ENCODE data around the gene AGBL4. TPM values are rescaled to one million over a fixed set of nuclear protein-coding genes. Genes with fewer than 3 reads are reported as not detected.

AGBL4 gene
- total RNA-seq, 6 experiments from 2014 or later = not detected

- no peak for TF ChIP-seq CTCF (IDR thresholded peaks at IDR 0.05)
- Mint-ChIP-seq H3K36me3 (ENCODE audit: low read depth) (no peaks in the 10 kb centered on the region), H3K27me3 (ENCODE audit: insufficient read depth) (no peaks in the 10 kb centered on the region; the same call in 1 of the 2 replicates), H3K4me3 (no peak overlapping the region), H3K4me1 (ENCODE audit: low read depth) (no peaks in the 10 kb centered on the region), H3K27ac (no peak overlapping the region), H3K9me3 (peaks cover 37% of the 10 kb centered on the region)
- no peak for DNase-seq
Observed at GRCh38 chr1:49686107-49686506, 337.6 kb downstream of the AGBL4 start.

GRCh38 chr1:49677706-49678105 is 346.0 kb downstream of the AGBL4 start:
- Mint-ChIP-seq H3K4me3 (no peak overlapping the region), H3K36me3 (ENCODE audit: low read depth) (no peaks in the 10 kb centered on the region), H3K9me3 (peaks cover 15% of the 10 kb centered on the region), H3K27me3 (ENCODE audit: insufficient read depth) (no peaks in the 10 kb centered on the region), H3K4me1 (ENCODE audit: low read depth) (no peaks in the 10 kb centered on the region), H3K27ac (no peak overlapping the region)
- TF ChIP-seq CTCF (IDR thresholded peaks at IDR 0.05) = no peak
- DNase-seq = no peak

- Mint-ChIP-seq H3K9me3 (peaks cover 29% of the 10 kb centered on the region), H3K27me3 (ENCODE audit: insufficient read depth) (no peaks in the 10 kb centered on the region), H3K4me1 (ENCODE audit: low read depth) (no peaks in the 10 kb centered on the region), H3K36me3 (ENCODE audit: low read depth) (peaks cover 3% of the 10 kb centered on the region; the same call in 1 of the 2 replicates), H3K4me3 (no peak overlapping the region), H3K27ac (no peak overlapping the region)
- no peak for DNase-seq
- TF ChIP-seq CTCF (IDR thresholded peaks at IDR 0.05) = no peak
Observed at GRCh38 chr1:49651136-49651535, 372.6 kb downstream of the AGBL4 start.

- H3K4me3 Mint-ChIP-seq = no peak overlapping the region
- H3K36me3 Mint-ChIP-seq (ENCODE audit: low read depth) = no peaks in the 10 kb centered on the region
- no peak overlapping the region for H3K27ac Mint-ChIP-seq
- no peaks in the 10 kb centered on the region for H3K4me1 Mint-ChIP-seq (ENCODE audit: low read depth)
- DNase-seq = no peak
- H3K9me3 Mint-ChIP-seq = peaks cover 42% of the 10 kb centered on the region
- H3K27me3 Mint-ChIP-seq (ENCODE audit: insufficient read depth) = no peaks in the 10 kb centered on the region; the same call in 1 of the 2 replicates
- no peak for TF ChIP-seq CTCF (IDR thresholded peaks at IDR 0.05)
Observed at GRCh38 chr1:49630156-49630555, 393.6 kb downstream of the AGBL4 start.

GRCh38 chr1:49627781-49628180 is 396.0 kb downstream of the AGBL4 start:
- no peak for TF ChIP-seq CTCF (IDR thresholded peaks at IDR 0.05)
- H3K9me3 Mint-ChIP-seq = peaks cover 52% of the 10 kb centered on the region
- H3K27ac Mint-ChIP-seq = no peak overlapping the region
- H3K27me3 Mint-ChIP-seq (ENCODE audit: insufficient read depth) = no peaks in the 10 kb centered on the region; the same call in 1 of the 2 replicates
- H3K4me3 Mint-ChIP-seq = no peak overlapping the region
- DNase-seq = no peak
- H3K4me1 Mint-ChIP-seq (ENCODE audit: low read depth) = no peaks in the 10 kb centered on the region
- H3K36me3 Mint-ChIP-seq (ENCODE audit: low read depth) = peaks cover 2% of the 10 kb centered on the region; the same call in 1 of the 2 replicates

GRCh38 chr1:49626472-49626871 is 397.3 kb downstream of the AGBL4 start:
- peaks cover 5% of the 10 kb centered on the region; the same call in 1 of the 2 replicates for H3K36me3 Mint-ChIP-seq (ENCODE audit: low read depth)
- H3K9me3 Mint-ChIP-seq = peaks cover 48% of the 10 kb centered on the region
- no peaks in the 10 kb centered on the region for H3K4me1 Mint-ChIP-seq (ENCODE audit: low read depth)
- H3K27ac Mint-ChIP-seq = no peak overlapping the region
- DNase-seq = no peak
- no peak for TF ChIP-seq CTCF (IDR thresholded peaks at IDR 0.05)
- H3K4me3 Mint-ChIP-seq = no peak overlapping the region
- no peaks in the 10 kb centered on the region; the same call in 1 of the 2 replicates for H3K27me3 Mint-ChIP-seq (ENCODE audit: insufficient read depth)
